K562 (cell line): ENCODE data around the gene PHC3.

Source experiments
- CTCF ChIP-seq, 3 experiments: IDR thresholded peaks in 2 of 3; conservative IDR thresholded peaks in 1 of 3; 2 replicates each; pipeline ENCODE4 v1.5.1; 2011 to 2012; ENCODE audit warnings: low read length in 3 of 3, mild to moderate bottlenecking in 3 of 3, control low read depth in 2 of 3, improper control_type of control experiment in 1 of 3, inconsistent platforms in 1 of 3, low read depth in 1 of 3, mixed read lengths in 1 of 3, moderate library complexity in 1 of 3; ENCODE audit not compliant: insufficient read depth in 2 of 3
- EP300 ChIP-seq: IDR thresholded peaks from 2 replicates; pipeline ENCODE4 v1.6.1; 2012; ENCODE audit warnings: low read length, improper control_type of control experiment
- EZH2 ChIP-seq: IDR thresholded peaks from 2 replicates; pipeline ENCODE4 v1.6.1; 2012; ENCODE audit warnings: low read depth, mild to moderate bottlenecking, inconsistent platforms, low read length, borderline replicate concordance
- GABPA ChIP-seq: fragments of 200-800 bp; sonication (Bioruptor generic); conservative IDR thresholded peaks from 2 replicates; pipeline ENCODE4 v1.6.1; 2016; ENCODE audit warnings: low read depth, missing genetic modification characterization, missing compliant biosample characterization
- HDAC1 ChIP-seq, 2 experiments: fragments of 450-650 bp; IDR thresholded peaks; 2 replicates each; pipeline ENCODE4 v1.6.1; 2016 to 2017; ENCODE audit warnings: inconsistent platforms in 1 of 2, mild to moderate bottlenecking in 1 of 2, moderate library complexity in 1 of 2
- HDAC6 ChIP-seq: IDR thresholded peaks from 2 replicates; pipeline ENCODE4 v1.6.1; 2012; ENCODE audit warnings: low read depth, mild to moderate bottlenecking, control low read depth, inconsistent platforms, low read length, moderate library complexity
- MED1 ChIP-seq: sonication (generic); formaldehyde crosslinking; IDR thresholded peaks from 2 replicates; pipeline ENCODE4 v1.8.1; 2023; ENCODE audit warnings: missing genetic modification reagents, borderline replicate concordance
- MNT ChIP-seq, 2 experiments: fragments of 450-650 bp; conservative IDR thresholded peaks; 2 replicates each; pipeline ENCODE4 v1.6.1; 2017; ENCODE audit warnings: mild to moderate bottlenecking in 2 of 2, moderate library complexity in 2 of 2
- NFE2 ChIP-seq: IDR thresholded peaks from 2 replicates; pipeline ENCODE4 v1.6.1; 2014; ENCODE audit warnings: antibody characterized with exemption, low read depth
- SMC3 ChIP-seq: conservative IDR thresholded peaks from 2 replicates; pipeline ENCODE4 v1.6.1; 2011; ENCODE audit warnings: low read depth, low read length, improper control_type of control experiment; ENCODE audit not compliant: insufficient read depth
- ZNF766 ChIP-seq: fragments of 200-800 bp; sonication (Bioruptor generic); conservative IDR thresholded peaks from 2 replicates; pipeline ENCODE4 v1.6.1; 2016; ENCODE audit warnings: missing genetic modification characterization, missing compliant biosample characterization

GRCh38 chr3:170145278-170145677, 36.3 kb downstream of the PHC3 start:
- TF ChIP-seq NFE2, result no peak
- no peak for TF ChIP-seq HDAC1 (IDR thresholded peaks at IDR 0.05)
- no peak for TF ChIP-seq EZH2
- TF ChIP-seq CTCF (IDR thresholded peaks at IDR 0.05 in 2 of 3, conservative IDR thresholded peaks at IDR 0.05 in 1 of 3; ENCODE audit: insufficient read depth in 2 of 3, low read depth in 1 of 3, low read length in 3 of 3), result no peak
- no peak for TF ChIP-seq MED1 (CRISPR knock-in tag)
- TF ChIP-seq ZNF766 (CRISPR knock-in tag), result no peak
- no peak for TF ChIP-seq EP300
- no peak for TF ChIP-seq MNT (conservative IDR thresholded peaks at IDR 0.05)
- no peak for TF ChIP-seq SMC3
- no peak for TF ChIP-seq GABPA (tag)
- no peak for TF ChIP-seq HDAC6
